ENCODE measurements around the gene VIL1. TPM values are rescaled to one million over a fixed set of nuclear protein-coding genes. Genes with fewer than 3 reads are reported as not detected.

VIL1 gene
- total RNA-seq, 1 experiment from 2014 or later, result 0.18 TPM

GRCh38 chr2:218431878-218432277, 13.0 kb downstream of the VIL1 start:
- no peak for DNase-seq (ENCODE audit: low read depth, low spot score)
- no TSS peak for BruUV-seq (replicated peaks)
- no peak for TF ChIP-seq CTCF (IDR thresholded peaks at IDR 0.05)
- no peak for TF ChIP-seq SIN3A (IDR thresholded peaks at IDR 0.05; ENCODE audit: borderline replicate concordance, insufficient read depth, low read depth, low read length)
- TF ChIP-seq TCF7L2 (IDR thresholded peaks at IDR 0.05; ENCODE audit: low read depth, low read length), result no peak
- TF ChIP-seq POLR2AphosphoS5 (IDR thresholded peaks at IDR 0.05; ENCODE audit: low read depth, low read length), result no peak
- TF ChIP-seq REST (IDR thresholded peaks at IDR 0.05; ENCODE audit: insufficient read depth in 1 of 2, low read depth in 2 of 2, low read length in 1 of 2), result no peak
- Histone ChIP-seq H3K36me3 (ENCODE audit: control insufficient read depth, insufficient read depth, low read length) (no peaks in the 10 kb centered on the region), H3K9me3 (ENCODE audit: control insufficient read depth, insufficient read depth, low read depth, low read length) (no peaks in the 10 kb centered on the region), H3K27me3 (ENCODE audit: control insufficient read depth, insufficient read depth, low read length) (no peaks in the 10 kb centered on the region), H3K27ac (ENCODE audit: low read length) (no peak overlapping the region), H3K4me3 (ENCODE audit: low read depth in 2 of 2, low read length in 2 of 2) (no peak overlapping the region), H3K4me1 (ENCODE audit: control insufficient read depth, insufficient read depth, low read length) (no peaks in the 10 kb centered on the region)
- in situ Hi-C loops (cut with HindIII; ENCODE audit: low pct_unique_long_range_greater_than_20kb, low sequenced_read_pairs) (no loop called here), intact Hi-C loops (cut with micrococcal nuclease; ENCODE audit: unreplicated experiment) (no loop called here)
- no peak for ATAC-seq
- CTCF ChIA-PET, result interaction anchor here (0.6 kb wide), 1 partner anchor 32 kb away, joined by 6 read pairs; no protein-coding TSS in a partner anchor
- POLR2A ChIA-PET, result interaction anchor here (0.6 kb wide), 1 partner anchor 85 kb away, joined by 4 read pairs; no protein-coding TSS in a partner anchor

- Histone ChIP-seq H3K27me3 (ENCODE audit: control insufficient read depth, insufficient read depth, low read length) (no peaks in the 10 kb centered on the region), H3K4me3 (ENCODE audit: low read depth in 2 of 2, low read length in 2 of 2) (no peak overlapping the region), H3K9me3 (ENCODE audit: control insufficient read depth, insufficient read depth, low read depth, low read length) (no peaks in the 10 kb centered on the region), H3K36me3 (ENCODE audit: control insufficient read depth, insufficient read depth, low read length) (no peaks in the 10 kb centered on the region), H3K4me1 (ENCODE audit: control insufficient read depth, insufficient read depth, low read length) (no peaks in the 10 kb centered on the region), H3K27ac (ENCODE audit: low read length) (no peak overlapping the region)
- ChIA-PET CTCF (interaction anchor here (0.6 kb wide), 1 partner anchor 139 kb away, joined by 8 read pairs; no protein-coding TSS in a partner anchor), POLR2A (no interaction called here)
- in situ Hi-C loops (cut with HindIII; ENCODE audit: low pct_unique_long_range_greater_than_20kb, low sequenced_read_pairs) (no loop called here), intact Hi-C loops (cut with micrococcal nuclease; ENCODE audit: unreplicated experiment) (no loop called here)
- ATAC-seq (no peak), DNase-seq (ENCODE audit: low read depth, low spot score) (no peak)
- TF ChIP-seq CTCF (IDR thresholded peaks at IDR 0.05) (no peak), REST (IDR thresholded peaks at IDR 0.05; ENCODE audit: insufficient read depth in 1 of 2, low read depth in 2 of 2, low read length in 1 of 2) (no peak), TCF7L2 (IDR thresholded peaks at IDR 0.05; ENCODE audit: low read depth, low read length) (no peak), SIN3A (IDR thresholded peaks at IDR 0.05; ENCODE audit: borderline replicate concordance, insufficient read depth, low read depth, low read length) (no peak), POLR2AphosphoS5 (IDR thresholded peaks at IDR 0.05; ENCODE audit: low read depth, low read length) (no peak)
- BruUV-seq (replicated peaks), result no TSS peak
Observed at GRCh38 chr2:218432676-218433365, 13.9 kb downstream of the VIL1 start.
